ENCODE results near the gene STK17B. TPM values are rescaled to one million over a fixed set of nuclear protein-coding genes. Genes with fewer than 3 reads are reported as not detected.
"Not testable (repeated sequence)": the region's sequence is repeated elsewhere in the genome, so short reads cannot be mapped to it uniquely, and the experiment has no call there.

The STK17B gene
- total RNA-seq, 1 donor from 2014 or later: 89.3 TPM

DNA sequence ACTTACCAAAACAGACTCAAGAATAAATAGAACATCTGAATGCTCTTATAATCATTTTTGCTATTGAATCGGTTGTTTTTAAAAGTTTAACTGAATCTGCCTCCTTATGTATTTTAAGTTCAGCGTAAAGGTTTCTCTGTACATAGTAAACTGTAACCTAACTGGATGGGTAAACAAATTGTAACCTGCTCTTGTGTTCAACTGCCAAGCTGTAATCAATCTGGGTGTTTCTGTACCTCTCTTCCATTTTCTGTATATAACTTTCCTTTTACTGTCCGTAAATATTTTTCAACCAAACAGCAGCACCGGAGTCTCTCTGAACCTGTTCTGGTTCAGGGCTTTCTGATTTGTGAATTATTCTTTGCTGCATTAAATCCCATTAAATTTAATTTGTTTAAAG, 75.1 kb downstream of the STK17B start:
- H3K4me1 Mint-ChIP-seq (ENCODE audit: unreplicated experiment): peaks cover 26% of the 10 kb centered on the region
- H3K4me3 Mint-ChIP-seq (ENCODE audit: unreplicated experiment): no peak overlapping the region
- peaks cover 3% of the 10 kb centered on the region for H3K36me3 Mint-ChIP-seq (ENCODE audit: unreplicated experiment)
- H3K27me3 Mint-ChIP-seq (ENCODE audit: unreplicated experiment): no peaks in the 10 kb centered on the region
- peaks cover 6% of the 10 kb centered on the region for H3K9me3 Mint-ChIP-seq (ENCODE audit: unreplicated experiment)
- TF ChIP-seq, protein P1, sequence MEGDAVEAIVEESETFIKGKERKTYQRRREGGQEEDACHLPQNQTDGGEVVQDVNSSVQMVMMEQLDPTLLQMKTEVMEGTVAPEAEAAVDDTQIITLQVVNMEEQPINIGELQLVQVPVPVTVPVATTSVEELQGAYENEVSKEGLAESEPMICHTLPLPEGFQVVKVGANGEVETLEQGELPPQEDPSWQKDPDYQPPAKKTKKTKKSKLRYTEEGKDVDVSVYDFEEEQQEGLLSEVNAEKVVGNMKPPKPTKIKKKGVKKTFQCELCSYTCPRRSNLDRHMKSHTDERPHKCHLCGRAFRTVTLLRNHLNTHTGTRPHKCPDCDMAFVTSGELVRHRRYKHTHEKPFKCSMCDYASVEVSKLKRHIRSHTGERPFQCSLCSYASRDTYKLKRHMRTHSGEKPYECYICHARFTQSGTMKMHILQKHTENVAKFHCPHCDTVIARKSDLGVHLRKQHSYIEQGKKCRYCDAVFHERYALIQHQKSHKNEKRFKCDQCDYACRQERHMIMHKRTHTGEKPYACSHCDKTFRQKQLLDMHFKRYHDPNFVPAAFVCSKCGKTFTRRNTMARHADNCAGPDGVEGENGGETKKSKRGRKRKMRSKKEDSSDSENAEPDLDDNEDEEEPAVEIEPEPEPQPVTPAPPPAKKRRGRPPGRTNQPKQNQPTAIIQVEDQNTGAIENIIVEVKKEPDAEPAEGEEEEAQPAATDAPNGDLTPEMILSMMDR (IDR thresholded peaks at IDR 0.05): no peak
- DNase-seq (ENCODE audit: extremely low spot score, unreplicated experiment): no peak
- no peak overlapping the region for H3K27ac Mint-ChIP-seq (ENCODE audit: unreplicated experiment)

DNA sequence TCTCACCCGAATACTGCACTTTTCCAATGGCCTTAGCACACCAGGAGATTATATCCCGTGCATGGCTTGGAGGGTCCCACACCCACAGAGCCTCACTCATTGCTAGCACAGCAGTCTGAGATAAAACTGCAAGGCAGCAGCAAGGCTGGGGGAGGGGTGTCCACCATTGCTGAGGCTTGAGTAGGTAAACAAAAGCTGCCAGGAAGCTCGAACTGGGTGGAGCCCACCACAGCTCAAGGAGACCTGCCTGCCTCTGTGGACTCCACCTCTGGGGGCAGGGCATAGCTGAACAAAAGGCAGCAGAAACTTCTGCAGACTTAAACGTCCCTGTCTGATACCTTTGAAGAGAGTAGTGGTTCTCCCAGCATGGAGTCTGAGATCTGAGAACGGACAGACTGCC, 81.9 kb downstream of the STK17B start:
- H3K4me3 Mint-ChIP-seq (ENCODE audit: unreplicated experiment); DNase-seq (ENCODE audit: extremely low spot score, unreplicated experiment); H3K27me3 Mint-ChIP-seq (ENCODE audit: unreplicated experiment); H3K27ac Mint-ChIP-seq (ENCODE audit: unreplicated experiment); H3K9me3 Mint-ChIP-seq (ENCODE audit: unreplicated experiment); H3K36me3 Mint-ChIP-seq (ENCODE audit: unreplicated experiment): not testable (repeated sequence)
- peaks cover 11% of the 10 kb centered on the region for H3K4me1 Mint-ChIP-seq (ENCODE audit: unreplicated experiment)

DNA sequence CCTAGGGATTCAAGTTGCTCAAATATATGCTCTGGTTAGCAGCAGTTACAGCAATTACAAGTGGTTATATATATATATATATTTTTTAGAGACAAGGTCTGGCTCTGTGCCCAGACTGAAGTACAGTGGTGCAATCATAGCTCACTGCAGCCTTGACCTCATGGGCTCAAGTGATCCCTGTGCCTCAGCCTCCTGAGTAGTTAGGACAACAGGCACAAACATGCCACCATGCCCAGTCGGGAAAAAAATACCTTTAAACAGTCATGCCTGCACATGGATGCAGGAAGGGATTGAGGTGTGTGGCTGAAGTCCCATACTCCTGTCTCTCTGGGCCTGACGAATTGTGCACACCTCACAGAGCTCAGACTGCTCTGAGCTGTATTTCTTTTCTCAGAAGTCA, 83.2 kb downstream of the STK17B start:
- H3K4me3 Mint-ChIP-seq (ENCODE audit: unreplicated experiment): no peak overlapping the region
- no peaks in the 10 kb centered on the region for H3K36me3 Mint-ChIP-seq (ENCODE audit: unreplicated experiment)
- TF ChIP-seq, protein P1 (IDR thresholded peaks at IDR 0.05): no peak
- DNase-seq (ENCODE audit: extremely low spot score, unreplicated experiment): no peak
- H3K9me3 Mint-ChIP-seq (ENCODE audit: unreplicated experiment): peaks cover 6% of the 10 kb centered on the region
- H3K4me1 Mint-ChIP-seq (ENCODE audit: unreplicated experiment): peaks cover 11% of the 10 kb centered on the region
- H3K27ac Mint-ChIP-seq (ENCODE audit: unreplicated experiment): no peak overlapping the region
- no peaks in the 10 kb centered on the region for H3K27me3 Mint-ChIP-seq (ENCODE audit: unreplicated experiment)

GRCh38 chr2:196086517-196087368, 84.6 kb downstream of the STK17B start:
- no peak overlapping the region for H3K4me3 Mint-ChIP-seq (ENCODE audit: unreplicated experiment)
- H3K27ac Mint-ChIP-seq (ENCODE audit: unreplicated experiment): no peak overlapping the region
- DNase-seq (ENCODE audit: extremely low spot score, unreplicated experiment): no peak

GRCh38 chr2:196083601-196084000, 87.8 kb downstream of the STK17B start:
- H3K27me3 Mint-ChIP-seq (ENCODE audit: unreplicated experiment): no peaks in the 10 kb centered on the region
- no peak overlapping the region for H3K27ac Mint-ChIP-seq (ENCODE audit: unreplicated experiment)
- TF ChIP-seq, protein P1 (IDR thresholded peaks at IDR 0.05): no peak
- peaks cover 6% of the 10 kb centered on the region for H3K9me3 Mint-ChIP-seq (ENCODE audit: unreplicated experiment)
- peaks cover 32% of the 10 kb centered on the region for H3K4me1 Mint-ChIP-seq (ENCODE audit: unreplicated experiment)
- no peak for DNase-seq (ENCODE audit: extremely low spot score, unreplicated experiment)
- no peaks in the 10 kb centered on the region for H3K36me3 Mint-ChIP-seq (ENCODE audit: unreplicated experiment)
- H3K4me3 Mint-ChIP-seq (ENCODE audit: unreplicated experiment): no peak overlapping the region

More at GRCh38 chr2:196086517-196087368, 84.6 kb downstream of the STK17B start:
- no peaks in the 10 kb centered on the region for H3K36me3 Mint-ChIP-seq (ENCODE audit: unreplicated experiment)
- TF ChIP-seq, protein P1 (IDR thresholded peaks at IDR 0.05): no peak
- peaks cover 16% of the 10 kb centered on the region for H3K4me1 Mint-ChIP-seq (ENCODE audit: unreplicated experiment)
- no peaks in the 10 kb centered on the region for H3K27me3 Mint-ChIP-seq (ENCODE audit: unreplicated experiment)
- peaks cover 6% of the 10 kb centered on the region for H3K9me3 Mint-ChIP-seq (ENCODE audit: unreplicated experiment)

Other genes starting within 250 kb of the STK17B start
- gene DNAH7, start 102.7 kb downstream of the STK17B start, total RNA-seq: 0.43 and 1.0 TPM in 2 replicates